GM21360 (cell line): Measurements from ENCODE around the gene POU6F2.
A peak's percentile ranks its signal among the peaks of the same experiment; 100 is the strongest.
"Not testable (repeated sequence)": the region's sequence is repeated elsewhere in the genome, so short reads cannot be mapped to it uniquely, and the experiment has no call there.

Source experiments
- ATAC-seq: cut with Tn5 transposase; IDR thresholded peaks from one replicate; pipeline ENCODE4 v1.9.1; 2021; ENCODE audit warnings: mild to moderate bottlenecking, moderate library complexity; ENCODE audit not compliant: unreplicated experiment

Gene POU6F2

DNA sequence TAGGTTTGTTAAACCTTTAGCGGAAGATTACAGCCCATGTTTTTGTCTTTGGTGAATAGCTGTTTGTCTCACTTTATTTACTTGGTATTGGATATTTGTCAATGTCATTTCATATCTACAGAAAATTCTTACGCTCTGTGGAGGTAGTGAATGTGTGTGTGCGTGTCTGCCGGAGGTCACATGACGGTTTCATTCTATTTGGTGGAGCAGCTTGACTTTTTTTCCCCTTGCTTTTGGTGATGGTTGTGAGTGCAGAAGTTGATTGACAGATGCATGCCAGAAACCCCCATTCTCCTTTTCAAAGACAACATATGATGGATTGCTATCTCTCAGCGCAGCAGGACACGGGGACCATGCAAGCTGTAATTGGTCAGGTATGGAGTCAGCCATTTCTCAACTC is at the start of gene POU6F2:
Gene POU6F2 (plus strand): TSS at position 225 of the 400 bp plus-strand sequence. CDS start 45 bp downstream, at position 270.
- no peak for ATAC-seq

DNA sequence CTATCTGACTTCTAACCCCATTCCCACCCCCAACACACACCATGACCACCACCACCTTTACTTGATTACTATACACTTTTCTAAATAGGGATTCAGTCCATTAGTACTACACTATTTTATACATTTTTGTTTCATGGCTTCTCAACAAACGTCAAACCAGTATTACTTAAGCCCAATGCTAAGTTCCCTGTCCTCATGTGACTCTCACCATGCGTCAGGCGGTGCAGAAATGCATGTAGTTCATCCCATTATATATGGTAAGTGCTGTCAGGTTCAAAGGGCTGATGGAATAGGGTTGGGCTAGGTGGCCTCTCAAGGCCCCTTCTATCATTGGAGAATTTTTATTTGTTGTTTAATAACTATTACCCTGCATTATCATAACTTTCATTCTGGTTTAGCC is 49.2 kb upstream of the POU6F2 start:
- no peak for ATAC-seq

GRCh38 chr7:38929460-38930171 is 48.1 kb upstream of the POU6F2 start:
- no peak for ATAC-seq

DNA sequence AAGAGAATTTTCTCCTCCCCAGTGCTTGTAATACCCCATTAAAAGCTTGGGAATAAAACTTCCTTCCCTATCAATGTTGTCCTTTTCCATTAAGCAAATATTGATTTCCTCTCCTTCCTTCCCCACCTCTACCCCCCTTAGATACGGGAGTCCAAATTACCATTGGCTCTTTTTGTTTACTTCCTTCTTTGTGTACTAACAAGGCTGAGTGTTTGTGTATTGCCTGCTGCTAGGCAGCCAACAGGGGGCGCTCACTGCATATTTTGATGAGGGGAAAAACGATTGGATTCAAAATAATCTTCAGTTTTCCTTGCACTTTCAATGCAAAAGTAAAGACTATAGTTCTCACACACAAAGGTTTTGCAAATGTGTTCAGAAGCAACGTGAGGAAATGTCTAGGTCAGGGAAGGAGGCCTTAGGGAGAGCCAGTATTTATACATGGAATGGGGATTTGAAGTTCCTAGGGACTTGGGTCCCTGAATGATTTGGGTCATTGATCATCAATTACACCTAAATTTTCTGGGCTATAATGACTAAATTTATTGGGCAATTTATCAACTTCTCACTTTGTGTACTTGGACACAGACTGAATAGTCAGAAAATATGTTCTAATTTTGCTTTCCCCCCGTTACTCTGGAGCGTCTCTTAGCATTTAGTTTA is 45.1 kb upstream of the POU6F2 start:
- ATAC-seq = peak; percentile 89

GRCh38 chr7:38934051-38934450 is 43.7 kb upstream of the POU6F2 start:
- ATAC-seq = no peak

DNA sequence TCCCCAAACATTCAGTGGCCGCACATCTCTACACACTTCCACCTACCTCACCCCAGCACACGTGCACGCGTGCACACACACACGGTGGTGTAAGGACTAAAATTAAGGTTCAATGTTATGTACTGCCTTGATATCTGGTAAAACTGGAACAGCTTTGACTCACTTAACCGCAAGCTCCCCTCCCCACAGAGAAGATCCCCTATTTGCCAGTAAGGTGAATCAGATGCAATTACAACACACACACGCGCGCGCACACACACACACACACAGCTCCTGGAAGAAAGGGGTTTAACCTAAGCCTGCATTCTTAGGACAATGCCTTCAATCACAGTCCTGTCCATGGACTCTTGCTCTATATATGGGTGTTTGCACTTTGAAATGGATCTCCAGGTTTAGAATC is 43.2 kb upstream of the POU6F2 start:
- ATAC-seq = no peak

DNA sequence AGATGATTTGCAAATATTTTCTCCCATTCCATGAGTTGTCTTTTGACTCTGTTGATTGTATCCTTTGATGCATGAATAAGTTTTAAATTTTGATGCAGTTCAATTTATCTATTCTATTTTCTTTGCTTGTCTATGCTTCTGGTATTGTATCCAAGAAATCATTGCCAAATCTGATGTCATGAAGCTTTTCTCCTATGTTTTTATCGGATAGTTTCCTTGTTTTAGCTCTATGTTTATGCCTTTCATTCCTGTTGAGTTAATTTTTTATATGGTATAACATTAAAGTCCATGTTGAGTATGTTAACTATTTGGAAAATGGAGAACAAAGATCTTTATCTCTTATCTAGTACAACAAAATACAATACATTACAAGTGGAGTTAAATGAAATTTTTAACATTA is 41.1 kb upstream of the POU6F2 start:
- no peak for ATAC-seq

- no peak for ATAC-seq
These were observed 39.7 kb upstream of the POU6F2 start for GRCh38 chr7:38938001-38938485.

GRCh38 chr7:38938589-38938988 is 39.1 kb upstream of the POU6F2 start:
- ATAC-seq = no peak

GRCh38 chr7:38940774-38941173 is 36.9 kb upstream of the POU6F2 start:
- ATAC-seq = no peak

GRCh38 chr7:38942431-38943051 is 35.2 kb upstream of the POU6F2 start:
- ATAC-seq = no peak

DNA sequence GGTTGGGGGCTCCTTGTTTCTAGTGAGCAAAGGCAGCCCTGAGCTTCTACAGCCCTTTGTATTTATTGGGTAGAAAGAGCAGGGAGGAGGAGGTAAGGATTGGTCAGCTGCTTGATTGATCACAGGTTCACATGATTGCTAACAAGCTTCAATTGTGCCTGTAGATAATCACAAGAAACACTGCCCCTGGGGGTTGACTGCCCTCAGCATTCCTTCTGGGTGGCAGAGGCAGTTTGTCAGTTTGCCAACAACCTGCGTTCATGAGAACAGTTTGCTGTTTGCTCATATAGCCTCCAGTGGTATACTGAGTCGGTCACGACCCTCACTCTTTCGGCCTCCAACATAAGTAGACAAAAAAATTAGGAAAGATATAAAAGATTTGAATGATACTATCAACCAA is 30.2 kb upstream of the POU6F2 start:
- not testable (repeated sequence) for ATAC-seq

DNA sequence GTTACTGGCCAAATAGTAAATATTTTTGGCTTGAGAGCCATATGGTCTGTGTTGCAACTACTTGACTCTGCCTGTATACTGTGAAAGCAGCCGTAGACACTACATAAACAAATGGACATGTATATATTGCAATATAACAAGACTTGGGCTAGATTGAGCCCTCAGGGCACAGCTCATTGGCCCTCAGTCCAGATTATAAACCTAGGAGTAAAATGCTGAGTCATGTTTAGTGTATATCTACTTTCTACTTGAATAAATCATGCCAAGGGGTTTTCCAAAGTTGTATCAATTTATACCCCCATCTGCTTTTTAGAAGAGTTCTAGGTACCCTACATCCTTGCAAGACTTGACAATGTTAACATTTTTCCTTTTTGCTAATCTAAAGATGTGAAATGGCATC is 27.4 kb upstream of the POU6F2 start:
- no peak for ATAC-seq

DNA sequence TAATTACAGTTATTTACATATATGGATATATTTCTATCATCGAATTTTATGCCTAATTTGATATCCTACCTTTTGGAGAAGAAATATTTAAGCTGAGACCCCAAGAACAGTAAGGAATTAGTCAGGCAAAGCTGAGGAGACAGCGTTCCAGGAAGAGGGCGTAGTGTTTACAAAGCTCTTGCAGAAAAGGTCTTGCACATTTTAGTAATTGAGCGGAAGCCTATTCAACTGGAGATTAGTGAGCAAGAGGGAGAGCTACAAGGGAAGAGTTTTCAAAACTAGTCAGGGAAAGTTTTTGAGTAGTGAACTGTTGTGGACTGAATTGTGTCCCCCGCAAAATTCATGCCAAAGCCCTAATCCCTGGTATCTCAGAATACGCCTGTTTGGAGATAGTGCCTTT is 26.5 kb upstream of the POU6F2 start:
- ATAC-seq = no peak

DNA sequence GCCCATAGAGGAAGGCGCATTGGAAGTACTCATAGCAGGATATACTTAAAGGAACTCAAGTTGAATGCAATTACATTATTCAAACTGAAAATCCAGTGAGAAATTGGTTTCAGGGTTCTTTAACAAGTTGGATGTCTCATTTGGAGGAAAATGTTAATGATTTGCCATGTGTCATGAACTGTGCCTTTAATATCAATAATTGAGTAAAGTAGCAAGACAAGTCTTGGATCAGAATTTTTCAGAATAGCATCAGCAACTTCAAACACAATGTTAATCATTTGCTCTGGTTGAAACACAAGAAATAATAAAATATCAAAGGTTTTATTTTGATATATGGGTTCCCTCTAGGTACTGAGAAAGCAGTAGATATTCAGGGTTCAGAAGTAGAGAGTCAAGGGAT is 24.5 kb upstream of the POU6F2 start:
- no peak for ATAC-seq

- ATAC-seq = no peak
These were observed 23.7 kb upstream of the POU6F2 start for GRCh38 chr7:38953971-38954370.

- no peak for ATAC-seq
These were observed 21.8 kb upstream of the POU6F2 start for GRCh38 chr7:38955892-38956291.

DNA sequence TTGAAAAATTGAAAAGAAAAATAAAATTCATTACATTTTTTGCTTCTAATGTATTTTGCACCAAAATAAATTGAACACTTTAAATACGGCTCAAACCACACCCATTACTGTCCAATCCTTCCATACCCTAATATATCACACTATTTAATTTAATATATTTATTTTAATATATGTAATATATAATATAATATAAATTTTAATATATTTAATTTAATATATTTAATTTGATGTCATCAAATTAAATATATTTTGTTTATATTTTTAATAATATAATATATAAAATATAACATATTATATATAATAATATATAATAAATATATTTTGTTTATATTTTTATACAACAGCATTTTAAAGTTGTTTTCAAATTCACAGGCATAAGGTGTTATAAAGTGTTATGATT is 15.7 kb upstream of the POU6F2 start:
- ATAC-seq = no peak

DNA sequence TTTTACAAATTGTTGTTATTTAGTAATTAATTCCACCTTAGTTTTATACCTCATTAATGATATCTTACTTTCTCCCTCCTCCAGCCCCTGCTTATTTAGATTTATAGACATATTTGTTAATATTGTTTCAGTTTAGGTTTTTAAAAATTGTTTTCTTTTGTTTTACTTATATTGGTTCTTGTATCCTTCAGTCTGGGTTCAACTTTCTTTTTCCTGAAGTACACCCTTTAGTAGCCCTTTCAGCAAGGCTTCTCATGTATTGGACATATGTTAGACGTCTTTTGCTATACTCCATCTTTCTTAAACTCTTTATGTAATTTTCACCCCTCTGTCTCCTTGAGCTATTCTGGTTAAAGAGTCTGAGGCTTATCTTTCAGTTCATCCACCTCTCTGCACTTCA is 12.8 kb upstream of the POU6F2 start:
- no peak for ATAC-seq

GRCh38 chr7:38973760-38974159 is 3.9 kb upstream of the POU6F2 start:
- no peak for ATAC-seq

DNA sequence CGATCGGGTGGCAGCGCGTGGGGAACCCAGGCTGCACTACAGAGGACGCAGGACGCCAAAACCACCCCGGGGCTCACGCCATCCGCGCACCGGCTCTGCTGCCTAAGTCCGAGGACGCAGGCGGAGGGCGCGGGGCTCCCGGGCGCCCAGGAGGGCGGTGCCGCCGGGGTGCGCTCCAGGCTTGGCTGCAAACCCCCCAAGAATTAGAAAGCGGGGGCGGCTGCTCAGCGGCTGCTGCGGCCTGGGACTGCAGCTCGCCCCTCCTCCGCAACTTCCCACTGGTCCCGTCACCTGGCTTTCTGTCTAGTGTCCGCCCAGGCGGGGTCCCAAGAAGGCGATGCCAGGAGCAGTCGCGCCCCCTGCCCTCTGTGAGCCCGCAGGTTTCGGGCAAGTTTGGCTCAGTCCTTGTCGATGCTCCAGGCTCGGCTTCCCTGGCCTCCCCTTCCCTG is 1.7 kb upstream of the POU6F2 start:
- no peak for ATAC-seq

DNA sequence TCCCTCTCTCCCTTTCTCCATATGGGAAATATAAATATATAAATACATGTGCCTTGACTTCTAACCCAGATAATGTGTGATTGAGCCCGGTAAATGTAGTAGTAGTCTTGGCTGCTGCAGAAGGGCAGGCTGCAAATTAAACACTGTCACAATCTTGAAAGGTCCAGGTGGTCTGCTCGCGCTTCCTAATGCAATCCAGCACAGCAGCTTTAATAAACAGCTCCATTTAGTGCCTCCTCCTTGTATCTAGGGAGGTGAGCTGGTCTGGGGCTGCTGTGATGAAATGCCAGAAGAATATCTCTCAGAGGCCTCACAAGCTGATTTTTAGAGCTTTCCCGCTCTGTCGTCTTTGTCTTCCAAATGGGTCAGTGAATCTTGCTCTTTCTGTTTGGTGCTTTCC is 782 bp downstream of the POU6F2 start:
- no peak for ATAC-seq
